Measurements from ENCODE around the gene UEVLD. TPM values are rescaled to one million over a fixed set of nuclear protein-coding genes. Genes with fewer than 3 reads are reported as not detected.

The UEVLD gene
- total and polyA plus RNA-seq, 2 donors (not counting 1 experiment from before 2014, with no cell fraction given) = 6.3 to 12.8 TPM

DNA sequence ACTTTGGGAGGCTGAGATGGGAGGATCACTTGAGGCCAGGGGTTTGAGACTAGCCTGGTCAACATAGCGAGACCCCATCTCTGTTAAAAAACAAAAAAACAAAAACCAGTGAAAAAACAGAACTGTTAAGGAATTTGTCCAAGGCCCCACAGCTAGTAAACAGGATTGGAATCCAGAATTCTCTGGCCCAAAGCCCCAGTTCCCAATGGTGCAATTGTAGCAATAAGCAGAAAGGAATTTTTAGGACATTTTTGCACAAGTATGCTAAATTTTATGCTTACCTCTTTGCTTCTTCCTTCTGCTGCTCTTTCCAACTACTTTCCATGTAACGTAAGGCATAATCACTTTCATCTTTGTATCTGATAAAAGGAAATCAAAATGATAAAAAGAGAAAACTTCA lies 22.7 kb upstream of the UEVLD start:
- CTCF ChIA-PET = no interaction called here
- H3K27me3 Mint-ChIP-seq = no peaks in the 10 kb centered on the region

DNA sequence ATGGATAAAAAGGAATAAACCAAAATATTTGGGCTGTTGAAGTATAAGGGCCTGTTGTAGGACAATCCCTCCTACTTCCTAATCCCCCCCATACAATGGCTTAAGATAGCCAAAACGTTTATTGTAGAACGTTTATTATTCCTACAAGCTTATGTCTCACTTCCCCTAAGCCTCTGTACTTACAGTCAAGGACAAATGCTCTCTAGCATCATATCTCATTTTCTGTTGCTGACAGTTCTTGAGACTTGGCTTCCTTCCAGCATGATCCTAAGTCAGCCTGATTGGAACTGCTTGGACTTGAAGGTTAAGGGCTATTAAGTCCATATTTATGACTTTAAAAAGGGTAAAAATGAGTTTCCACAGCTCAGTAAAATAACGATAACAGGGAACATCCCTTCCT lies 19.8 kb upstream of the UEVLD start:
- no peaks in the 10 kb centered on the region for H3K4me1 Mint-ChIP-seq
- H3K9me3 Mint-ChIP-seq (ENCODE audit: insufficient read depth) = no peaks in the 10 kb centered on the region
- no peak overlapping the region for H3K4me2 ChIP-seq (replicated peaks; ENCODE audit: low read depth, low read length, poor library complexity, severe bottlenecking)
- H4K20me1 ChIP-seq (ENCODE audit: control insufficient read depth, insufficient read depth, low read length, poor library complexity, severe bottlenecking) = peaks cover 3% of the 10 kb centered on the region
- no peak overlapping the region for H3K27ac ChIP-seq (ENCODE audit: low read length in 2 of 2)
- POLR2A ChIA-PET = no interaction called here
- no CpG with 5 or more reads among the region's 3 CpGs for WGBS (ENCODE audit: insufficient coverage)
- intact Hi-C loops (cut with micrococcal nuclease) = no loop called here
- no peak overlapping the region for H3K27ac Mint-ChIP-seq
- no peak overlapping the region for H3K9ac ChIP-seq (ENCODE audit: low read length)
- no peaks in the 10 kb centered on the region for H3K79me2 ChIP-seq (ENCODE audit: control insufficient read depth, insufficient read depth, low read length)
- no peak overlapping the region for H3K4me3 Mint-ChIP-seq
- CTCF ChIA-PET = interaction anchor here (0.9 kb wide), 1 partner anchor 123 kb away, joined by 3 read pairs; no protein-coding TSS in a partner anchor
- no peak overlapping the region for H3K4me3 ChIP-seq (ENCODE audit: control extremely low read depth in 1 of 5, extremely low read depth in 1 of 5, insufficient read depth in 1 of 5, low read depth in 2 of 5, low read length in 4 of 5)
- H2AFZ ChIP-seq (ENCODE audit: insufficient read depth, low read depth, low read length, poor library complexity, severe bottlenecking) = no peak overlapping the region
- no peak for DNase-seq
- no peak for TF ChIP-seq EZH2 (IDR thresholded peaks at IDR 0.05; ENCODE audit: borderline replicate concordance, insufficient read depth, low read depth, low read length, poor library complexity, severe bottlenecking)
- TF ChIP-seq, protein P1, sequence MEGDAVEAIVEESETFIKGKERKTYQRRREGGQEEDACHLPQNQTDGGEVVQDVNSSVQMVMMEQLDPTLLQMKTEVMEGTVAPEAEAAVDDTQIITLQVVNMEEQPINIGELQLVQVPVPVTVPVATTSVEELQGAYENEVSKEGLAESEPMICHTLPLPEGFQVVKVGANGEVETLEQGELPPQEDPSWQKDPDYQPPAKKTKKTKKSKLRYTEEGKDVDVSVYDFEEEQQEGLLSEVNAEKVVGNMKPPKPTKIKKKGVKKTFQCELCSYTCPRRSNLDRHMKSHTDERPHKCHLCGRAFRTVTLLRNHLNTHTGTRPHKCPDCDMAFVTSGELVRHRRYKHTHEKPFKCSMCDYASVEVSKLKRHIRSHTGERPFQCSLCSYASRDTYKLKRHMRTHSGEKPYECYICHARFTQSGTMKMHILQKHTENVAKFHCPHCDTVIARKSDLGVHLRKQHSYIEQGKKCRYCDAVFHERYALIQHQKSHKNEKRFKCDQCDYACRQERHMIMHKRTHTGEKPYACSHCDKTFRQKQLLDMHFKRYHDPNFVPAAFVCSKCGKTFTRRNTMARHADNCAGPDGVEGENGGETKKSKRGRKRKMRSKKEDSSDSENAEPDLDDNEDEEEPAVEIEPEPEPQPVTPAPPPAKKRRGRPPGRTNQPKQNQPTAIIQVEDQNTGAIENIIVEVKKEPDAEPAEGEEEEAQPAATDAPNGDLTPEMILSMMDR (IDR thresholded peaks at IDR 0.05) = no peak
- H3K27me3 ChIP-seq (replicated peaks in 1 of 4; ENCODE audit: control extremely low read depth in 1 of 4, control insufficient read depth in 3 of 4, insufficient read depth in 4 of 4, low read length in 3 of 4) = no peaks in the 10 kb centered on the region
- H3K36me3 ChIP-seq (replicated peaks in 1 of 2; ENCODE audit: control extremely low read depth in 1 of 2, control insufficient read depth in 1 of 2, extremely low read depth in 1 of 2, insufficient read depth in 2 of 2, low read length in 1 of 2) = peaks cover 6 to 51% of the 10 kb centered on the region in 2 experiments
- no peaks in the 10 kb centered on the region for H3K9me3 ChIP-seq (ENCODE audit: control extremely low read depth in 1 of 3, control insufficient read depth in 2 of 3, insufficient read depth in 1 of 3, low read length in 2 of 3)
- no peak for ATAC-seq (ENCODE audit: low read depth)
- H3K4me1 ChIP-seq (ENCODE audit: control insufficient read depth in 2 of 2, insufficient read depth in 2 of 2, low read length in 2 of 2) = no peaks in the 10 kb centered on the region
- H3K27me3 Mint-ChIP-seq = no peaks in the 10 kb centered on the region

More for the DNA sequence above, 22.7 kb upstream of the UEVLD start:
- POLR2A ChIA-PET = no interaction called here
- H3K4me3 ChIP-seq (ENCODE audit: control extremely low read depth in 1 of 5, extremely low read depth in 1 of 5, insufficient read depth in 1 of 5, low read depth in 2 of 5, low read length in 4 of 5) = no peak overlapping the region
- no peaks in the 10 kb centered on the region for H3K4me1 ChIP-seq (ENCODE audit: control insufficient read depth in 2 of 2, insufficient read depth in 2 of 2, low read length in 2 of 2)
- H3K4me3 Mint-ChIP-seq = no peak overlapping the region
- no peak overlapping the region for H3K9ac ChIP-seq (ENCODE audit: low read length)
- H3K27me3 ChIP-seq (replicated peaks in 1 of 4; ENCODE audit: control extremely low read depth in 1 of 4, control insufficient read depth in 3 of 4, insufficient read depth in 4 of 4, low read length in 3 of 4) = no peaks in the 10 kb centered on the region
- H3K79me2 ChIP-seq (ENCODE audit: control insufficient read depth, insufficient read depth, low read length) = peaks cover 3% of the 10 kb centered on the region
- DNase-seq = no peak
- H3K27ac ChIP-seq (ENCODE audit: low read length in 2 of 2) = no peak overlapping the region
- ATAC-seq (ENCODE audit: low read depth) = no peak
- peaks cover 18% of the 10 kb centered on the region for H4K20me1 ChIP-seq (ENCODE audit: control insufficient read depth, insufficient read depth, low read length, poor library complexity, severe bottlenecking)
- TF ChIP-seq EZH2 (IDR thresholded peaks at IDR 0.05; ENCODE audit: borderline replicate concordance, insufficient read depth, low read depth, low read length, poor library complexity, severe bottlenecking) = no peak
- TF ChIP-seq, protein P1 (IDR thresholded peaks at IDR 0.05) = no peak
- peaks cover 4% of the 10 kb centered on the region for H3K4me1 Mint-ChIP-seq
- H3K4me2 ChIP-seq (replicated peaks; ENCODE audit: low read depth, low read length, poor library complexity, severe bottlenecking) = no peak overlapping the region
- H2AFZ ChIP-seq (ENCODE audit: insufficient read depth, low read depth, low read length, poor library complexity, severe bottlenecking) = no peak overlapping the region
- WGBS (ENCODE audit: insufficient coverage) = no CpG with 5 or more reads among the region's 2 CpGs
- H3K27ac Mint-ChIP-seq = no peak overlapping the region
- H3K9me3 ChIP-seq (ENCODE audit: control extremely low read depth in 1 of 3, control insufficient read depth in 2 of 3, insufficient read depth in 1 of 3, low read length in 2 of 3) = no peaks in the 10 kb centered on the region
- H3K9me3 Mint-ChIP-seq (ENCODE audit: insufficient read depth) = no peaks in the 10 kb centered on the region
- peaks cover 6 to 73% of the 10 kb centered on the region in 2 experiments for H3K36me3 ChIP-seq (replicated peaks in 1 of 2; ENCODE audit: control extremely low read depth in 1 of 2, control insufficient read depth in 1 of 2, extremely low read depth in 1 of 2, insufficient read depth in 2 of 2, low read length in 1 of 2)
- intact Hi-C loops (cut with micrococcal nuclease) = no loop called here

Data from B cell (primary cell).